Psoas muscle (tissue), 8 donors: ENCODE measurements around the gene IFIT1. TPM values are rescaled to one million over a fixed set of nuclear protein-coding genes. Genes with fewer than 3 reads are reported as not detected.
A peak's percentile ranks its signal among the peaks of the same experiment; 100 is the strongest.

Experiments used
- ATAC-seq, 4 donors: fragments of 200-7000 bp; cut with Tn5 transposase; one replicate each; pipeline ENCODE4 v1.9.1; 2020; ENCODE audit warnings: moderate library complexity in 3 of 4, mild to moderate bottlenecking in 2 of 4
- DNase-seq, 2 donors: peaks; one replicate each; pipeline ENCODE4 v3.0.0-alpha.2; 2020
- H3K27ac ChIP-seq: fragments of 200-600 bp; one replicate; pipeline ENCODE4 v1.8.0; 2022
- H3K27me3 ChIP-seq, 3 donors: fragments of 200-600 bp in 1 of 3; one replicate each; pipeline versions ENCODE4 v1.6.1 to v1.8.0; 2013 to 2022; ENCODE audit warnings: low read length in 2 of 3, mild to moderate bottlenecking in 2 of 3, moderate library complexity in 1 of 3; ENCODE audit not compliant: insufficient read depth in 3 of 3
- H3K36me3 ChIP-seq, 2 donors: fragments of 200-600 bp in 1 of 2; one replicate each; pipeline versions ENCODE4 v1.6.1 to v1.8.0; 2013 to 2022; ENCODE audit warnings: low read depth in 1 of 2, mild to moderate bottlenecking in 1 of 2, moderate library complexity in 1 of 2; ENCODE audit not compliant: insufficient read depth in 1 of 2
- H3K4me1 ChIP-seq: fragments of 200-600 bp; one replicate; pipeline ENCODE4 v1.8.0; 2022
- H3K4me3 ChIP-seq: fragments of 200-600 bp; one replicate; pipeline ENCODE4 v1.8.0; 2022; ENCODE audit warnings: mild to moderate bottlenecking
- H3K9me3 ChIP-seq: fragments of 200-600 bp; one replicate; pipeline ENCODE4 v1.8.0; 2022
- CTCF ChIP-seq: fragments of 200-600 bp; IDR thresholded peaks from one replicate; pipeline ENCODE4 v1.8.0; 2022; ENCODE audit warnings: antibody characterized with exemption
- WGBS, 3 donors: extraction: QIAGEN DNeasy Blood & Tissue Kit; methylation state at CpG; one replicate each; pipeline versions ENCODE4 v1.1.6 to v1.1.7; 2013; 5-methylcytosine and 5-hydroxymethylcytosine counted together
- intact Hi-C, 2 donors: fragments of 100-400 bp; cut with DNase I; formaldehyde crosslinking; loops; one replicate each; pipeline versions ENCODE4 v1.11.0 to v1.14.2; 2022
- long read RNA-seq, 2 donors: library from polyadenylated mRNA; unstranded; transcript quantifications; one replicate each; pipeline ENCODE4 v2.0.0, GENCODE V29; 2021
- polyA plus RNA-seq, 3 donors: library from polyadenylated mRNA; stranded (reverse); fragments of 200-250 nt; gene quantifications; one replicate each; pipeline ENCODE4 v1.2.3, GENCODE V29; 2013
- total RNA-seq, 4 donors: library from RNA; stranded (reverse); fragmentation: NEBNext Ultra II Directional in 2 of 4; extraction: Animal tissue kit (Norgen Biotek cat#: 25700) in 2 of 4; gene quantifications; one replicate each; pipeline versions ENCODE4 v1.2.1 to v1.2.4, GENCODE V29; 2021 to 2023
- donor health status: healthy with polysubstance abuse.
- donor health status: DM: no; HTN: no; CAD: no; lungs with moderate emphysema.
- donor health status: Bipolar disorder and iron deficiency.
- donor health status: healthy.
- donor health status: DM: yes; HTN: yes; CAD: no.
- donor health status: DM: no; HTN: no; CAD: no.
- donor health status: DM: no; HTN: no; CAD: no.
- donor health status: DM: yes; HTN: yes; CAD: no.

IFIT1 gene
- 10 to 100 TPM in 1 of 4 donors, 1 to 10 TPM in 3; 1.6 to 22.5 (median 4.3) TPM for total RNA-seq
- 1 to 10 TPM; 1.8 to 4.2 (median 2.7) TPM for polyA plus RNA-seq
- long read RNA-seq, donor 1: 0 reads
- long read RNA-seq, donor 2, partial matches to known transcripts: 0 of 2 reads
- long read RNA-seq, donor 2, other reads (novel, unspliced or antisense): 0 of 2 reads

- Histone ChIP-seq H3K4me1 (peaks cover 42% of the 10 kb centered on the region), H3K9me3 (no peaks in the 10 kb centered on the region), H3K36me3 (no peaks in the 10 kb centered on the region), H3K27me3 (no peaks in the 10 kb centered on the region), H3K27ac (peak within 1 kb of the TSS; percentile 78), H3K4me3 (peak within 1 kb of the TSS; percentile 72)
- no peak for TF ChIP-seq CTCF
- 0 to 1% (median 1%) methylated on average over 8 of the region's 8 CpGs for WGBS, 3 donors
- intact Hi-C loops: no loop called here
- ATAC-seq (peak; percentile 90 to 96 (median 94)), DNase-seq (no peak)
These were observed at the start of gene IFIT1 for GRCh38 chr10:89391907-89392756. Gene IFIT1 (plus strand): TSS chr10:89392623. CDS start chr10:89392713, 90 bp downstream.

GRCh38 chr10:89343089-89343767 is 49.2 kb upstream of the IFIT1 start:
- intact Hi-C loops: no loop called here
- 83% methylated on average over 5 of the region's 5 CpGs for WGBS, 3 donors
- no peak for TF ChIP-seq CTCF
- H3K27me3 ChIP-seq: no peaks in the 10 kb centered on the region
- H3K36me3 ChIP-seq: peaks cover 0 to 8% of the 10 kb centered on the region in 2 donors
- ATAC-seq: no peak
- no peak for DNase-seq
- H3K27ac ChIP-seq: no peak overlapping the region
- peaks cover 20% of the 10 kb centered on the region for H3K4me1 ChIP-seq
- H3K4me3 ChIP-seq: no peak overlapping the region
- no peaks in the 10 kb centered on the region for H3K9me3 ChIP-seq

GRCh38 chr10:89344156-89344555 is 48.3 kb upstream of the IFIT1 start:
- no peak overlapping the region for H3K4me3 ChIP-seq
- DNase-seq (no peak), ATAC-seq (no peak)
- no peak for TF ChIP-seq CTCF
- 66 to 72% (median 72%) methylated on average over 2 of the region's 2 CpGs for WGBS, 3 donors
- H3K36me3 ChIP-seq: peaks cover 0 to 7% of the 10 kb centered on the region in 2 donors
- no peaks in the 10 kb centered on the region for H3K27me3 ChIP-seq
- H3K27ac ChIP-seq: no peak overlapping the region
- peaks cover 25% of the 10 kb centered on the region for H3K4me1 ChIP-seq
- H3K9me3 ChIP-seq: no peaks in the 10 kb centered on the region
- intact Hi-C loops: no loop called here

- intact Hi-C loops: no loop called here
- peaks cover 25% of the 10 kb centered on the region for H3K4me1 ChIP-seq
- no peak overlapping the region for H3K27ac ChIP-seq
- no peaks in the 10 kb centered on the region for H3K9me3 ChIP-seq
- no peak for TF ChIP-seq CTCF
- ATAC-seq (no peak), DNase-seq (no peak)
- no peaks in the 10 kb centered on the region for H3K27me3 ChIP-seq
- no peaks in the 10 kb centered on the region for H3K36me3 ChIP-seq
- WGBS, 3 donors: 94 to 97% (median 95%) methylated on average over 4 of the region's 4 CpGs
- H3K4me3 ChIP-seq: no peak overlapping the region
These were observed 46.9 kb upstream of the IFIT1 start for GRCh38 chr10:89345367-89346000.
